Measurements from ENCODE around the gene KIAA2012. TPM values are rescaled to one million over a fixed set of nuclear protein-coding genes. Genes with fewer than 3 reads are reported as not detected.

The KIAA2012 gene
- total and polyA plus RNA-seq, 8 donors, result 0.04 to 0.09 TPM; not detected in 6

DNA sequence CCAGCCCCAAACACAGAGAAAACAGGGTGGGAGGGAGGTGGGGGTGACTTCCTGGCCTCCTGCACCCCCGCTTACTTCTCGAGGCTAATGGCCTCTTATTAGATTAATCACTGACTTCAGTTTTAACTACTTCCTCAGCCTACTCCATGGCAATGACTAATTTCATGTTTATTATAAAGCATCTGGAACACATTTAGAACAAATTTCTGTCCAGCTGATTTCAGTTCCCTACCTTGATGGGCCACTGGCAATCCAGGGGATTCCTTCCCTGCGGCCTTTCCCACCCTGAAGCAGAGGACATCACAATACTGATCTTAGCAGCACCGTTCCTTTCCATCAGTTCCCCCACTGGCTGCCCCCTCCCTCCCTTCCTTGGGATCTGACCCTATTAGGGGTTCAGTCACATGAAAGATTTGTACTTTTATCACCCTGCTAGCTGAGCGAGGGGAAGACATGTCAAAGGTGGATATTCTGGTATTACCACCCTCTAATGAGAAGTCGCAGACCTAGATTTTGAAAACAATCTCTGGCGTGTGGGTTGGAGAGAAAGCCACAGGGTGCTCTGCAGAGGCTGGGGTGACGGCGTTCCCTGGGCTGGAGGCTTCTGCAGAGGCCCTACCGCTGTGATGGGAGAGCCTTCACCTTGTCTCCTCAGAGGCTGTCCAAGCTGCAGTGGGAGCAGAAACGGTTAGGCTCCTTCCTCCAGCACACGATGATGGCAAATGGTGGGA lies 67.6 kb downstream of the KIAA2012 start:
- no peak for DNase-seq
- Histone ChIP-seq H3K36me3 (no peaks in the 10 kb centered on the region), H3K27ac (no peak overlapping the region), H3K9me3 (no peaks in the 10 kb centered on the region), H3K4me1 (no peaks in the 10 kb centered on the region), H3K27me3 (peaks cover 0 to under 1% (median 0%) of the 10 kb centered on the region in 4 donors), H3K4me3 (no peak overlapping the region)
- FAIRE-seq, result no peak
- TF ChIP-seq, protein P1, sequence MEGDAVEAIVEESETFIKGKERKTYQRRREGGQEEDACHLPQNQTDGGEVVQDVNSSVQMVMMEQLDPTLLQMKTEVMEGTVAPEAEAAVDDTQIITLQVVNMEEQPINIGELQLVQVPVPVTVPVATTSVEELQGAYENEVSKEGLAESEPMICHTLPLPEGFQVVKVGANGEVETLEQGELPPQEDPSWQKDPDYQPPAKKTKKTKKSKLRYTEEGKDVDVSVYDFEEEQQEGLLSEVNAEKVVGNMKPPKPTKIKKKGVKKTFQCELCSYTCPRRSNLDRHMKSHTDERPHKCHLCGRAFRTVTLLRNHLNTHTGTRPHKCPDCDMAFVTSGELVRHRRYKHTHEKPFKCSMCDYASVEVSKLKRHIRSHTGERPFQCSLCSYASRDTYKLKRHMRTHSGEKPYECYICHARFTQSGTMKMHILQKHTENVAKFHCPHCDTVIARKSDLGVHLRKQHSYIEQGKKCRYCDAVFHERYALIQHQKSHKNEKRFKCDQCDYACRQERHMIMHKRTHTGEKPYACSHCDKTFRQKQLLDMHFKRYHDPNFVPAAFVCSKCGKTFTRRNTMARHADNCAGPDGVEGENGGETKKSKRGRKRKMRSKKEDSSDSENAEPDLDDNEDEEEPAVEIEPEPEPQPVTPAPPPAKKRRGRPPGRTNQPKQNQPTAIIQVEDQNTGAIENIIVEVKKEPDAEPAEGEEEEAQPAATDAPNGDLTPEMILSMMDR (IDR thresholded peaks at IDR 0.05), result no peak
- ATAC-seq, result no peak
- intact Hi-C loops (cut with DNase I), result no loop called here
- WGBS, 2 donors, result 58 to 63% methylated on average over 12 of the region's 12 CpGs

DNA sequence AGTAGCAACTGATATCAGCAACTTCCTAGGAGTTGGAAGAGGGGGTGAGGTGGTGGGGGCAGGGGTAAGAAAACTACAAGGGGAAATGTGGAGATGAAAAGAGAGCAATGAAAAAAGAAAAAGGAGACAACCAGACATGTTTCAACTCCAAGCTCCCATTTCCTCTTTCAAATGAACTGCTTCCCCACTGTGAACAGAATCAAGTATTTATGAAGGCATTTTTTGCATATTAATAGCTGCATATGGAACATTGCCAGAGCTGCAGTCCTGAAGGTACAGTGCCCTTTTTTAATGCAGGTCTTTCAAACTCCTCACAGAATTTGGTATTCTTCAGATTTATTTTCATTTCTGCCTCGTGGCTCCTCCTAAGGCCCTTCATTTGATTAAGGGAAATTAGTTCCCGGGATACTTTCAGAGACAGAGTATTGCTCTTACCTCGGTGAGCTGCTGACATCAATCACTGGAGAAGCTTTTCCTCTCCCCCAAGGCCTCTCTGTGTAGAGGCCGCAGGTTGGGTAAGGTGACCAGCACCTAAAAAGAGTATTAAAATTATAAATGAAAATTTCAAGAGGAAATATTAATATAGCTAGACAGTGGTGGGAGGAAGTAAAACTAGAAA lies 68.4 kb downstream of the KIAA2012 start:
- Histone ChIP-seq H3K27ac (no peak overlapping the region), H3K4me3 (no peak overlapping the region), H3K36me3 (no peaks in the 10 kb centered on the region), H3K27me3 (peaks cover 0 to 2% (median 0%) of the 10 kb centered on the region in 4 donors), H3K9me3 (no peaks in the 10 kb centered on the region), H3K4me1 (no peaks in the 10 kb centered on the region)
- WGBS, 2 donors, result 51 to 55% methylated on average over 4 of the region's 4 CpGs
- FAIRE-seq, result no peak
- DNase-seq, result no peak
- intact Hi-C loops (cut with DNase I), result no loop called here
- ATAC-seq, result no peak
- TF ChIP-seq, protein P1 (IDR thresholded peaks at IDR 0.05), result no peak

DNA sequence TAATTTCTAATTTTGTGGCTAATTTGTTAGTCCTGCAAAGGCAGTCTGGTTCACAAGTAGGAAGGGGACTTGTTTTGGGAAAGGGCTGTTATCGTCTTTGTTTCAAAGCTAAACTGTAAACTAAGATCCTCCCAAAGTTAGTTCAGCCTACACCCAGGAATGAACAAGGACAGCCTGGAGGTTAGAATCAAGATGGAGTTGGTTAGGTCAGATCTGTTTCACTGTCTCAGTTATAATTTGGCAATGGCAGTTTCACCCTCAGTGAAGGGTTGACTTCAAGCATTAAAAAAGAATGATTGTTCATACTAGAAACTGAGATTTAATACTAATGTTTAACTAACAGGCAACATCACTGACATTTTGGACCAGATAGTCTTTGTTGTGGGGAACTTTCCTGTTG lies 69.5 kb downstream of the KIAA2012 start:
- TF ChIP-seq, protein P1 (IDR thresholded peaks at IDR 0.05), result no peak
- ATAC-seq, result no peak
- no peaks in the 10 kb centered on the region for H3K36me3 ChIP-seq
- FAIRE-seq, result no peak
- H3K4me3 ChIP-seq, result no peak overlapping the region
- no peak overlapping the region for H3K27ac ChIP-seq
- peaks cover 0 to 2% (median 0%) of the 10 kb centered on the region in 4 donors for H3K27me3 ChIP-seq
- 78 to 84% methylated on average over 1 of the region's 1 CpG for WGBS, 2 donors
- no peak for DNase-seq
- intact Hi-C loops (cut with DNase I), result no loop called here
- H3K9me3 ChIP-seq, result no peaks in the 10 kb centered on the region
- H3K4me1 ChIP-seq, result no peaks in the 10 kb centered on the region

DNA sequence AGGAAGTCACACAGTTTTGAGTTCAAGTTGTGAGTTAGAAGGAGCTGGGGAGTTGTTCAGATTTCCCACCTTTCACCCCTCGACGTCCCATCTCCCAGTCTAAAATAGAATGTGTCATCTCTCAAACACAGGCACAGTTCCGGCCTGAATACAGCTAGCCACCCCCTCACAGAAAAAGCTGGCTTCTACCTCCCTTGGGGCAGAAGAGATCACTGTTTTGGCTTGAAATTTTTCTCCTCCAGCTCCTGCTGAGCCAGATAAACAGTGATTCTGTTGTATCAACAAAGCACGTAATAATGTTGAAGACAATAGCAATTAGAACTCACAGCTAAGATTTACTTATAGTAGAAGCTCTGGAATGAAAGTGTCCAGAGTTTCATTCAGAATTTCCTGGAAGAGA lies 74.7 kb downstream of the KIAA2012 start:
- no peak overlapping the region for H3K27ac ChIP-seq
- H3K4me1 ChIP-seq, result no peaks in the 10 kb centered on the region
- H3K4me3 ChIP-seq, result no peak overlapping the region
- no peaks in the 10 kb centered on the region for H3K9me3 ChIP-seq
- DNase-seq, result no peak
- TF ChIP-seq, protein P1 (IDR thresholded peaks at IDR 0.05), result no peak
- intact Hi-C loops (cut with DNase I), result no loop called here
- 51 to 63% methylated on average over 4 of the region's 4 CpGs for WGBS, 2 donors
- H3K36me3 ChIP-seq, result no peaks in the 10 kb centered on the region
- H3K27me3 ChIP-seq, result peaks cover 0 to 2% (median 0%) of the 10 kb centered on the region in 4 donors
- ATAC-seq, result peak in 1 of 4 donors; percentile 30
- no peak for FAIRE-seq

All from pancreas (tissue), 10 donors.